Ishikawa (cell line): ENCODE results near the gene SLC5A10.

Source experiments
- CEBPB ChIP-seq: IDR thresholded peaks from 2 replicates; pipeline ENCODE4 v1.6.1; 2012
- CREB1 ChIP-seq: IDR thresholded peaks from 2 replicates; pipeline ENCODE4 v1.6.1; 2012; ENCODE audit warnings: low read depth
- EGR1 ChIP-seq: IDR thresholded peaks from 2 replicates; pipeline ENCODE4 v1.6.1; 2012
- EP300 ChIP-seq: IDR thresholded peaks from 2 replicates; pipeline ENCODE4 v1.6.1; 2012; ENCODE audit warnings: borderline replicate concordance
- FOXM1 ChIP-seq: IDR thresholded peaks from 2 replicates; pipeline ENCODE4 v1.6.1; 2012; ENCODE audit warnings: low read depth, borderline replicate concordance
- NFIC ChIP-seq: IDR thresholded peaks from 2 replicates; pipeline ENCODE4 v1.6.1; 2012
- RAD21 ChIP-seq: IDR thresholded peaks from 2 replicates; pipeline ENCODE4 v1.6.1; 2012; ENCODE audit warnings: low read depth
- TAF1 ChIP-seq: IDR thresholded peaks from 2 replicates; pipeline ENCODE4 v1.6.1; 2012; ENCODE audit warnings: low read depth, mild to moderate bottlenecking
- TEAD4 ChIP-seq: IDR thresholded peaks from 2 replicates; pipeline ENCODE4 v1.6.1; 2012
- YY1 ChIP-seq: IDR thresholded peaks from 2 replicates; pipeline ENCODE4 v1.6.1; 2012; ENCODE audit warnings: low read depth
- TF ChIP-seq, protein P1 (sequence below): IDR thresholded peaks from 2 replicates; pipeline ENCODE4 v1.6.1; 2012
- TF ChIP-seq, protein P2 (sequence below): IDR thresholded peaks from 2 replicates; pipeline ENCODE4 v1.6.1; 2012; ENCODE audit warnings: low read depth, mild to moderate bottlenecking
- TF ChIP-seq, protein P3 (sequence below): IDR thresholded peaks from 2 replicates; pipeline ENCODE4 v1.6.1; 2012

DNA sequence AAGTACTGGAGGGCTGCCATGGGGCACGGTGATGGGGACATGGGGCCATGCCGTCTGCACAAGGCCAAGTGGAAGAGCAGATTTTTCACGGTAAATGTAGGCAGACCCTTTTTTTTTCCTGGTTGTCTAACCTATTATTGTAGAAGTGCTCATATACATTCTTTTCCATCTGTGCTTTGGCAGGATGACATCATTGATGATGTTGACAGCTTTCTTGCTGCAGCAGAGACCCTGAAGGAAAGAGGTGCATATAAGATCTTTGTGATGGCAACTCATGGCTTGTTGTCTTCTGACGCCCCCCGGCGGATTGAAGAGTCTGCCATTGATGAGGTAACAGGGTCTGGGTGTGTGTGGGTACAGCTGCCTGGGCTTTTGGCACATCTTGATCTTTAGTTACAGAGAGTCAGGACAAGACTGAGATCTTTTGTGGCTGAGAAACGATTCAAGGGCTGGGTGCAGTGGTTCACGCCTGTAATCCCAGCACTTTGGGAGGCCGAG is 23.3 kb upstream of the SLC5A10 start:
- TF ChIP-seq, protein P1, sequence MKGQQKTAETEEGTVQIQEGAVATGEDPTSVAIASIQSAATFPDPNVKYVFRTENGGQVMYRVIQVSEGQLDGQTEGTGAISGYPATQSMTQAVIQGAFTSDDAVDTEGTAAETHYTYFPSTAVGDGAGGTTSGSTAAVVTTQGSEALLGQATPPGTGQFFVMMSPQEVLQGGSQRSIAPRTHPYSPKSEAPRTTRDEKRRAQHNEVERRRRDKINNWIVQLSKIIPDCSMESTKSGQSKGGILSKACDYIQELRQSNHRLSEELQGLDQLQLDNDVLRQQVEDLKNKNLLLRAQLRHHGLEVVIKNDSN = no peak
- TF ChIP-seq TAF1 (no peak), EP300 (no peak), YY1 (no peak), CREB1 (no peak), EGR1 (no peak), CEBPB (no peak), TEAD4 (no peak), NFIC (no peak), RAD21 (no peak), FOXM1 (no peak)
- TF ChIP-seq, protein P2, sequence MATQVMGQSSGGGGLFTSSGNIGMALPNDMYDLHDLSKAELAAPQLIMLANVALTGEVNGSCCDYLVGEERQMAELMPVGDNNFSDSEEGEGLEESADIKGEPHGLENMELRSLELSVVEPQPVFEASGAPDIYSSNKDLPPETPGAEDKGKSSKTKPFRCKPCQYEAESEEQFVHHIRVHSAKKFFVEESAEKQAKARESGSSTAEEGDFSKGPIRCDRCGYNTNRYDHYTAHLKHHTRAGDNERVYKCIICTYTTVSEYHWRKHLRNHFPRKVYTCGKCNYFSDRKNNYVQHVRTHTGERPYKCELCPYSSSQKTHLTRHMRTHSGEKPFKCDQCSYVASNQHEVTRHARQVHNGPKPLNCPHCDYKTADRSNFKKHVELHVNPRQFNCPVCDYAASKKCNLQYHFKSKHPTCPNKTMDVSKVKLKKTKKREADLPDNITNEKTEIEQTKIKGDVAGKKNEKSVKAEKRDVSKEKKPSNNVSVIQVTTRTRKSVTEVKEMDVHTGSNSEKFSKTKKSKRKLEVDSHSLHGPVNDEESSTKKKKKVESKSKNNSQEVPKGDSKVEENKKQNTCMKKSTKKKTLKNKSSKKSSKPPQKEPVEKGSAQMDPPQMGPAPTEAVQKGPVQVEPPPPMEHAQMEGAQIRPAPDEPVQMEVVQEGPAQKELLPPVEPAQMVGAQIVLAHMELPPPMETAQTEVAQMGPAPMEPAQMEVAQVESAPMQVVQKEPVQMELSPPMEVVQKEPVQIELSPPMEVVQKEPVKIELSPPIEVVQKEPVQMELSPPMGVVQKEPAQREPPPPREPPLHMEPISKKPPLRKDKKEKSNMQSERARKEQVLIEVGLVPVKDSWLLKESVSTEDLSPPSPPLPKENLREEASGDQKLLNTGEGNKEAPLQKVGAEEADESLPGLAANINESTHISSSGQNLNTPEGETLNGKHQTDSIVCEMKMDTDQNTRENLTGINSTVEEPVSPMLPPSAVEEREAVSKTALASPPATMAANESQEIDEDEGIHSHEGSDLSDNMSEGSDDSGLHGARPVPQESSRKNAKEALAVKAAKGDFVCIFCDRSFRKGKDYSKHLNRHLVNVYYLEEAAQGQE = no peak
- TF ChIP-seq, protein P3, sequence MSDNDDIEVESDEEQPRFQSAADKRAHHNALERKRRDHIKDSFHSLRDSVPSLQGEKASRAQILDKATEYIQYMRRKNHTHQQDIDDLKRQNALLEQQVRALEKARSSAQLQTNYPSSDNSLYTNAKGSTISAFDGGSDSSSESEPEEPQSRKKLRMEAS = no peak
